K562 (cell line): ENCODE data around the gene CLPSL1. TPM values are rescaled to one million over a fixed set of nuclear protein-coding genes. Genes with fewer than 3 reads are reported as not detected.

Experiments
- ATF7 ChIP-seq: fragments of 450-650 bp; IDR thresholded peaks from 2 replicates; pipeline ENCODE4 v1.7.1; 2014; ENCODE audit warnings: mild to moderate bottlenecking, moderate library complexity
- DIDO1 ChIP-seq: fragments of 450-650 bp; IDR thresholded peaks from 2 replicates; pipeline ENCODE4 v1.6.1; 2016; ENCODE audit warnings: low read depth, missing biosample characterization, missing genetic modification characterization
- DPF2 ChIP-seq: fragments of 450-650 bp; IDR thresholded peaks from 2 replicates; pipeline ENCODE4 v1.6.1; 2016
- HDAC2 ChIP-seq: fragments of 450-650 bp; IDR thresholded peaks from 2 replicates; pipeline ENCODE4 v1.6.1; 2016; ENCODE audit warnings: mild to moderate bottlenecking
- HNRNPK ChIP-seq: fragments of 200-400 bp; formaldehyde crosslinking; IDR thresholded peaks from one replicate; pipeline ENCODE4 v1.6.1; 2018; ENCODE audit warnings: mild to moderate bottlenecking, low read depth, low read length; ENCODE audit not compliant: poor library complexity, severe bottlenecking
- HNRNPLL ChIP-seq: fragments of 200-400 bp; formaldehyde crosslinking; IDR thresholded peaks from 2 replicates; pipeline ENCODE4 v1.6.1; 2017; ENCODE audit warnings: low read length, low read depth, mild to moderate bottlenecking; ENCODE audit not compliant: poor library complexity, severe bottlenecking
- MAFK ChIP-seq: IDR thresholded peaks from 2 replicates; pipeline ENCODE4 v1.6.1; 2011; ENCODE audit warnings: low read length, improper control_type of control experiment
- MED1 ChIP-seq: sonication (generic); formaldehyde crosslinking; IDR thresholded peaks from 2 replicates; pipeline ENCODE4 v1.8.1; 2023; ENCODE audit warnings: missing genetic modification reagents, borderline replicate concordance
- NFATC3 ChIP-seq: fragments of 450-650 bp; IDR thresholded peaks from 2 replicates; pipeline ENCODE4 v1.6.1; 2017; ENCODE audit warnings: mild to moderate bottlenecking
- NR2C1 ChIP-seq, 2 experiments: fragments of 450-650 bp; IDR thresholded peaks; 2 replicates each; pipeline ENCODE4 v1.6.1; 2017; ENCODE audit warnings: mild to moderate bottlenecking in 2 of 2, antibody characterized with exemption in 1 of 2, inconsistent platforms in 1 of 2, missing compliant biosample characterization in 1 of 2, missing genetic modification characterization in 1 of 2
- POLR2B ChIP-seq: fragments of 450-650 bp; IDR thresholded peaks from 2 replicates; pipeline ENCODE4 v1.6.1; 2018; ENCODE audit warnings: low read depth; ENCODE audit not compliant: partially characterized antibody
- SNRNP70 ChIP-seq: fragments of 200-400 bp; formaldehyde crosslinking; optimal IDR thresholded peaks from 2 replicates; pipeline ENCODE3; 2017; ENCODE audit warnings: low read depth, low read length
- SPI1 ChIP-seq: IDR thresholded peaks from 2 replicates; pipeline ENCODE4 v1.6.1; 2011; ENCODE audit warnings: low read depth, low read length, control low read depth, borderline replicate concordance
- SREBF1 ChIP-seq: fragments of 150-350 bp; IDR thresholded peaks from 2 replicates; pipeline ENCODE4 v1.6.1; 2014; ENCODE audit warnings: antibody characterized with exemption, low read depth, low read length, borderline replicate concordance
- TOE1 ChIP-seq, 2 experiments: fragments of 450-650 bp in 1 of 2; sonication (generic) in 1 of 2; formaldehyde crosslinking in 1 of 2; IDR thresholded peaks; 2 replicates each; pipeline versions ENCODE4 v1.7.1 to v1.8.0; 2016 to 2022; ENCODE audit warnings: borderline replicate concordance in 2 of 2, mild to moderate bottlenecking in 2 of 2, antibody characterized with exemption in 1 of 2, inconsistent platforms in 1 of 2, low read depth in 1 of 2, missing genetic modification reagents in 1 of 2, moderate library complexity in 1 of 2
- TRIM24 ChIP-seq, 2 experiments: fragments of 450-650 bp; IDR thresholded peaks; 2 replicates each; pipeline ENCODE4 v1.6.1; 2016
- polyA plus RNA-seq, 8 experiments: library from polyadenylated mRNA; depleted of rRNA in 4 of 8; stranded (reverse) in 5 of 8; unstranded in 3 of 8; fragments of >200 nt; fragmentation: Nextera tagmentation in 2 of 8; fragmentation: Illumina TruSeq in 1 of 8; extraction: Ambion mirVana in 2 of 8; extraction: Trizol in 1 of 8; gene quantifications; 2 replicates each; pipeline versions ENCODE4 v1.2.1 to v1.2.3, GENCODE V29; 2011 to 2014; ENCODE audit warnings: inconsistent platforms in 1 of 8, missing spikeins in 1 of 8
- total RNA-seq, 7 experiments: library from RNA; depleted of rRNA in 6 of 7; stranded (reverse); fragments of >200 nt in 6 of 7; fragmentation: Illumina TruSeq in 2 of 7; extraction: Trizol in 2 of 7; gene quantifications; 2 replicates each; pipeline versions ENCODE4 v1.2.1 to v1.2.3, GENCODE V29; 2011 to 2021; ENCODE audit warnings: low replicate concordance in 1 of 7
- TF ChIP-seq, protein P1 (sequence below): fragments of 450-650 bp; IDR thresholded peaks from 2 replicates; pipeline ENCODE4 v1.6.1; 2017; ENCODE audit warnings: mild to moderate bottlenecking, moderate library complexity
- TF ChIP-seq, protein P2 (sequence below): fragments of 150-350 bp; IDR thresholded peaks from 2 replicates; pipeline ENCODE4 v1.6.1; 2014; ENCODE audit warnings: low read depth, mild to moderate bottlenecking, low read length, borderline replicate concordance
- TF ChIP-seq, protein P3 (sequence below): conservative IDR thresholded peaks from 2 replicates; pipeline ENCODE4 v1.6.1; 2011; ENCODE audit warnings: low read depth, mild to moderate bottlenecking, low read length; ENCODE audit not compliant: control insufficient read depth
- TF ChIP-seq, protein P4 (sequence below), 2 experiments: fragments of 450-650 bp; IDR thresholded peaks; 2 replicates each; pipeline ENCODE4 v1.6.1; 2016

The CLPSL1 gene
- total and polyA plus RNA-seq, 9 of the 15 experiments (the other 6 are each of a cell fraction or from before 2014, with no cell fraction given), result not detected

DNA sequence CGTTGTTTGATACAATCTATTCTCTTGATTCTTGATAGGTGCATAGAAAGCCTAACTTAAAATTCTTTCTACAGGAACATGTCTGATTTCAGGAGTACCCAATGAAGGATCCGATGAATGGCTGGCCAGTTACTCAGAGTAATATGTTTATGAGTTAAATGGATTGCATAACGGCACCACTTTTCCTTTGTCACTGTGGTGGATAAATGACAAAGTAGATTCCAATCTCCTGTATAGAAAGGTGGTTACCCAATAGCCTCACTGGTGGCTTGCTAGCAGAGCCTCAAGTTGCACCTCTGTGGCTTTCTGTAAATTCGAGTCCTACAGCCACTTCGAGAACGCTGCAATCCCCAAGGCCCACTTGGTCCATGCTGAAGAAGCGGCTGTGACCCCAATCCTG lies 52.7 kb downstream of the CLPSL1 start (continued):
- TF ChIP-seq TRIM24 (IDR thresholded peaks at IDR 0.05), result peak; percentile 70 to 80; a peak in 3 of 4 replicates
- no peak for TF ChIP-seq MED1 (CRISPR knock-in tag)
- TF ChIP-seq SREBF1, result no peak
- no peak for TF ChIP-seq POLR2B
- TF ChIP-seq MAFK, result peak; percentile 81
- TF ChIP-seq, protein P1, sequence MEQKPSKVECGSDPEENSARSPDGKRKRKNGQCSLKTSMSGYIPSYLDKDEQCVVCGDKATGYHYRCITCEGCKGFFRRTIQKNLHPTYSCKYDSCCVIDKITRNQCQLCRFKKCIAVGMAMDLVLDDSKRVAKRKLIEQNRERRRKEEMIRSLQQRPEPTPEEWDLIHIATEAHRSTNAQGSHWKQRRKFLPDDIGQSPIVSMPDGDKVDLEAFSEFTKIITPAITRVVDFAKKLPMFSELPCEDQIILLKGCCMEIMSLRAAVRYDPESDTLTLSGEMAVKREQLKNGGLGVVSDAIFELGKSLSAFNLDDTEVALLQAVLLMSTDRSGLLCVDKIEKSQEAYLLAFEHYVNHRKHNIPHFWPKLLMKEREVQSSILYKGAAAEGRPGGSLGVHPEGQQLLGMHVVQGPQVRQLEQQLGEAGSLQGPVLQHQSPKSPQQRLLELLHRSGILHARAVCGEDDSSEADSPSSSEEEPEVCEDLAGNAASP, result no peak
- TF ChIP-seq, protein P2, sequence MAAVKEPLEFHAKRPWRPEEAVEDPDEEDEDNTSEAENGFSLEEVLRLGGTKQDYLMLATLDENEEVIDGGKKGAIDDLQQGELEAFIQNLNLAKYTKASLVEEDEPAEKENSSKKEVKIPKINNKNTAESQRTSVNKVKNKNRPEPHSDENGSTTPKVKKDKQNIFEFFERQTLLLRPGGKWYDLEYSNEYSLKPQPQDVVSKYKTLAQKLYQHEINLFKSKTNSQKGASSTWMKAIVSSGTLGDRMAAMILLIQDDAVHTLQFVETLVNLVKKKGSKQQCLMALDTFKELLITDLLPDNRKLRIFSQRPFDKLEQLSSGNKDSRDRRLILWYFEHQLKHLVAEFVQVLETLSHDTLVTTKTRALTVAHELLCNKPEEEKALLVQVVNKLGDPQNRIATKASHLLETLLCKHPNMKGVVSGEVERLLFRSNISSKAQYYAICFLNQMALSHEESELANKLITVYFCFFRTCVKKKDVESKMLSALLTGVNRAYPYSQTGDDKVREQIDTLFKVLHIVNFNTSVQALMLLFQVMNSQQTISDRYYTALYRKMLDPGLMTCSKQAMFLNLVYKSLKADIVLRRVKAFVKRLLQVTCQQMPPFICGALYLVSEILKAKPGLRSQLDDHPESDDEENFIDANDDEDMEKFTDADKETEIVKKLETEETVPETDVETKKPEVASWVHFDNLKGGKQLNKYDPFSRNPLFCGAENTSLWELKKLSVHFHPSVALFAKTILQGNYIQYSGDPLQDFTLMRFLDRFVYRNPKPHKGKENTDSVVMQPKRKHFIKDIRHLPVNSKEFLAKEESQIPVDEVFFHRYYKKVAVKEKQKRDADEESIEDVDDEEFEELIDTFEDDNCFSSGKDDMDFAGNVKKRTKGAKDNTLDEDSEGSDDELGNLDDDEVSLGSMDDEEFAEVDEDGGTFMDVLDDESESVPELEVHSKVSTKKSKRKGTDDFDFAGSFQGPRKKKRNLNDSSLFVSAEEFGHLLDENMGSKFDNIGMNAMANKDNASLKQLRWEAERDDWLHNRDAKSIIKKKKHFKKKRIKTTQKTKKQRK, result no peak
- peak; percentile 19; the same call in 1 of the 2 replicates for TF ChIP-seq ATF7
- TF ChIP-seq, protein P3, sequence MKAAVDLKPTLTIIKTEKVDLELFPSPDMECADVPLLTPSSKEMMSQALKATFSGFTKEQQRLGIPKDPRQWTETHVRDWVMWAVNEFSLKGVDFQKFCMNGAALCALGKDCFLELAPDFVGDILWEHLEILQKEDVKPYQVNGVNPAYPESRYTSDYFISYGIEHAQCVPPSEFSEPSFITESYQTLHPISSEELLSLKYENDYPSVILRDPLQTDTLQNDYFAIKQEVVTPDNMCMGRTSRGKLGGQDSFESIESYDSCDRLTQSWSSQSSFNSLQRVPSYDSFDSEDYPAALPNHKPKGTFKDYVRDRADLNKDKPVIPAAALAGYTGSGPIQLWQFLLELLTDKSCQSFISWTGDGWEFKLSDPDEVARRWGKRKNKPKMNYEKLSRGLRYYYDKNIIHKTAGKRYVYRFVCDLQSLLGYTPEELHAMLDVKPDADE, result no peak
- no peak for TF ChIP-seq SNRNP70
- TF ChIP-seq DIDO1 (tag), result no peak
- TF ChIP-seq NR2C1 (IDR thresholded peaks at IDR 0.05), result no peak
- TF ChIP-seq NR2C1 (tag; IDR thresholded peaks at IDR 0.05), result no peak
- peak; percentile 74 for TF ChIP-seq DPF2
- TF ChIP-seq HNRNPK, result no peak
- no peak for TF ChIP-seq HNRNPLL
- TF ChIP-seq, protein P4, sequence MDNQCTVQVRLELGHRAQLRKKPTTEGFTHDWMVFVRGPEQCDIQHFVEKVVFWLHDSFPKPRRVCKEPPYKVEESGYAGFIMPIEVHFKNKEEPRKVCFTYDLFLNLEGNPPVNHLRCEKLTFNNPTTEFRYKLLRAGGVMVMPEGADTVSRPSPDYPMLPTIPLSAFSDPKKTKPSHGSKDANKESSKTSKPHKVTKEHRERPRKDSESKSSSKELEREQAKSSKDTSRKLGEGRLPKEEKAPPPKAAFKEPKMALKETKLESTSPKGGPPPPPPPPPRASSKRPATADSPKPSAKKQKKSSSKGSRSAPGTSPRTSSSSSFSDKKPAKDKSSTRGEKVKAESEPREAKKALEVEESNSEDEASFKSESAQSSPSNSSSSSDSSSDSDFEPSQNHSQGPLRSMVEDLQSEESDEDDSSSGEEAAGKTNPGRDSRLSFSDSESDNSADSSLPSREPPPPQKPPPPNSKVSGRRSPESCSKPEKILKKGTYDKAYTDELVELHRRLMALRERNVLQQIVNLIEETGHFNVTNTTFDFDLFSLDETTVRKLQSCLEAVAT (IDR thresholded peaks at IDR 0.05), result peak in 1 of 2 experiments; percentile 60; a peak in 1 of 4 replicates
- no peak for TF ChIP-seq SPI1
- peak; percentile 19; the same call in 1 of the 2 replicates for TF ChIP-seq HDAC2
- TF ChIP-seq TOE1 (IDR thresholded peaks at IDR 0.05; ENCODE audit: borderline replicate concordance), result no peak
- no peak for TF ChIP-seq TOE1 (CRISPR knock-in tag; IDR thresholded peaks at IDR 0.05; ENCODE audit: borderline replicate concordance, low read depth)
- TF ChIP-seq NFATC3, result no peak
